NCI-H2081 (cell line): ENCODE data around the gene BTBD9.
"Not testable (repeated sequence)": the region's sequence is repeated elsewhere in the genome, so short reads cannot be mapped to it uniquely, and the experiment has no call there.

Experiments used
- DNase-seq, 2 experiments: peaks; one replicate each; lab custom pipeline; 2025; lab: John Stamatoyannopoulos, UW

The BTBD9 gene

DNA sequence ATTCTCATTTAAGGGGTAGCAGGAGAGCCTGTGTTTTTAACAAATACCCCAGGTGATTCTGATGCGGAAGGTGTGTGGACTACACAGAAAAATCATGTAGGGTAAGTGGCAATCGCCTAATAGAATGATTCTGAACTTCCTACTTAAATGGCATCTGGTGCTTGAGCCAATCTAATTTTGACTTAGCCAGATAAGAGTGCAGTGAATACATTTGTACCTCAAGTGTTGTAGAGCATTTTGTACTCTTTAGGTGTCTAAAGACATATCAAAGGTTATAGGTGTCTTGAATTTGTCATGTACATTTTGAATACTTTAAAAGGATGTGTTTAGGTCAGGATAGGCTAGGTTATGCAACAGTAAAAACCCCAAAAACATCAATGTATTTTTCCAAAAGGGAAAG, 10.0 kb upstream of the BTBD9 start:
- DNase-seq, result no peak

DNA sequence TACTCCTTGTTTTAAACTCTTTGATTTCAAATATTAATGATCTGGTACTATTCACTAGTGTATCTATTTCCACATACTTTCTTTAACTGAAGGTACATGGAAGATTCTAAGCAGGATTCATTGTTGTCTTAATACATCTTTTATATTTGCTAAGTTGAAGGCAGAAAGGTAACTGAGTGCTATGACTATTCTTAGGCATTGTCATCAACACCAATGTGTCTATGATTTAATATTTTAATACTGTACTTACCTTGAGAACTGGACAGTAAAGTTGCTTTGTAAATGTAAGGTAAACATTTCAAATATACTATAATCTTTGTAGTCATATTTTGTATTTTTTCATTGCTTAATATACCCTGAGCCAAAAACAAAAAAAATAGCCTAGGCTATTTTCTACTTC, 8.9 kb upstream of the BTBD9 start:
- no peak for DNase-seq

DNA sequence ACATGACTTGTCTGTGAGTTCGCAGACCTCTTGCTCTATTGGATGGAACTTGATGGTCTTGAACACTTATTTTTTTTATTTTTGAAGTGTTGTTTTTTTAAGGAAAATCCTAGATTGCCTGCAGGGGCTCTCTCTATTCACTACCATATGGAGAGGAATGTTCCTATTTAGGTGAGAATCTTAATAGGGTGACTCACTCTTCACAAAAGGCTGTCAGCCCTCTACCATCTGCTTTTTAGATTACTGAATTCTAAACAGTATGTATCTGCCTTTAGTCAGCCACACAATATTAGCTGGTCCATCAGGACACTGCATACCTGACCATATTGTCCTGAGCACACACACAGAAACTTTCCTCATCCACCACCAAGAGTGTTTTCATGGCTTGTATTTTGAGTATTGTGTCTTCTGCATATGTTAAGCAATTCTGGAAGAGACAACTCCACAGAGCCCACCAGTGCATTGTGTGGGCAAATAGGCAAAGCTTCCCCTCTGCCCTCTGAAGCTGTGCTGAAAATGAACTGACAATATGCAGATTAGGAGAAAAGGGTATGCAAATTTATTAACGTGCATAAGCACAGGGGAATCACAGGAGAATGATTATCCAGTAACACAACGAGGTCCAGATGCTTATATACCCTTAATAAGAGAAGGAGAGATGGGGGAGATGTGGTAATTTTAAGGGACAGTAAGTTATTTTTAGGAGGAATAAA, 6.6 kb upstream of the BTBD9 start:
- no peak for DNase-seq

DNA sequence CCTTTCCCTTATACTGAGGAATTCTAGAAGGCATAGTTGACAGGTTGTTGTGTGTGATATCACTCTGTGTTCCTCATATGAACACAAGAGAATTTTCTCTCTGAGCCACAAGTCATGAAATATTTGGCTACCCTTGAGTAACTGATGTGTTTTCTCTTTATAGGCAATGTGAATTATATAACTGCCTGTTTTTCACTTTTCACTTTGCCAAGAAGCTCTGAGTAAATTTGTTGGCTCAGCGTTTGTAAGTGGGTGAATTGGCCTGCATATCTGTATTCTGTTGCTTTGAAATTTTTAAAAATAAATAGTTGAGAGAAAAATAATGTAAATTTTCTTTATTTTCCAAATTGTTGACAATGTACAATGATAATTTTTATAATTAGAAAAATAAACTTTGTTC, 5.2 kb upstream of the BTBD9 start:
- no peak for DNase-seq

DNA sequence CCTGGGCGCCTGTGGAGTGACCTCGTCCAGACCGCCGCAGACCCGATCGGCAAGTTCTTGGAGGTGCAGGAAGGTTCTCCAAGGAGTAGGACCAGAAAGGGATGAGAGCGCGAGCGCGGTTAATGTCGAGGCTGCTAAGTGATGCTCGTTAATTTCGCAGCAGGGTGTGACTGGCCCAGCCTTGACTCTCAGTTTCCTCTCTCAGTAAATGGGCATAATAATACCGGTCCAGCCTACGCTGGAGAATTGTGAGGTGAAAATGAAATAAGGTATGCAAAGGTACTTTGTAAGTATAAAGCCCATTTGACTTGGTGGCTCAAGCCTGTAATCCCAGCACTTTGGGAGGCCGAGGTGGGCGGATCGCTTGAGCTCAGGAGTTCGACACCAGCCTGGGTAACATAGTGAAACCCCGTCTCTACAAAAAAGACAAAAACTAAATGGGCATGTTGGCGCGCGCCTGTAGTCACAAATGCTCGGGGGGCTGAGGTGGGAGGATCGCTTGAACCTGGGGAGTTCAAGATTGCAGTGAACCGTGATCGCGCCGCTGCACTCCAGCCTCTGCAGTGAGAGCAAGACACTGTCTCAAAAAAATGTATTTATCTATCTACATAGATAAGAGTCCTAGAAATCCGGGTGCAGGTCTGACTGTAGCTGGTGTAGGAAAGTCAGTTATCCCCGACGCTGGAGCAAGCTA, 634 bp upstream of the BTBD9 start:
- no peak for DNase-seq

DNA sequence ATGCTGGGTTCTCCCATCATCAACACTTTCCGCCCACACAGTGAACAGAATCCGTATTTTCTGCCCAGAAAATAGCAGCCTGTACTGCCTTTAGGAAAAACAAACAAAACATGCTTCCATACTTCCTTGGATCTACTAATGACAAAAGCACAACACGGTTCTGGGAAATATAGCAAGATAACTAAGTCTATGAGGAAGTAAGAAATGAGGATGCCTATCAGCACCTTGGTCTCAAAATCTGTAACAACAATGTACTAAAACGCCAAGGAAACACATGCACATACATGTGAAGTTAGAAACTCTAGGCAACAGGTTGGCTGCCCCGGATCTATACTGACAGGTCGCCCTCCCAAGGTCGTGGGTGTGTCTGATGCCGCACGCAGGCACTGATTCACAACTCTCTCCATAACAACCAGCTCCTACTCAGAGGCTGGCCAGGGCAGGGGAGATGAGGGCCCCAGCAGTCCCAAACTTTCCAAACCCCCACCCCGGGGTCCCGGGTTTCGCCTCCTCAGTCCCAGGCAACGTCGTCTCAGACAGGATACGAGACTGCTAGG, 710 bp downstream of the BTBD9 start:
- DNase-seq, result peak in 1 of 2 experiments; percentile 48

DNA sequence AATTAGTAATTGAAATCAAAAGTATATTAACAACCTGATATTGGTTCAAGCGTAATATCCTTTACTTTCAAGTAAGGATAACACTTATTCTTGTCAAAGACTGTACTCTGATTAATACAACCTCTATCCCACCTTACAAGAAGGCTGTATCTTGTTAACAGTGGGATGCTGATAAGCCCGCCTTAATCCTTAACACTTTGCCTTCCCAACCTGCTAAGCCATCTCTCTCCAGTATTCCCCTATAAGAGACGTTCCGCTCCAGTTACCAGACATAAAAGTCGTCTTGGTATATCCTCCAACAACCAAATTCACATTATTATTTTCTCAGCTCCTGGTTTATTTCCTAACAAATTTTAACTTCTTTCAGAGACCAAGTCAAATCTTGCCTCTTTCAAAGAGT, 2.0 kb downstream of the BTBD9 start:
- DNase-seq, result no peak

DNA sequence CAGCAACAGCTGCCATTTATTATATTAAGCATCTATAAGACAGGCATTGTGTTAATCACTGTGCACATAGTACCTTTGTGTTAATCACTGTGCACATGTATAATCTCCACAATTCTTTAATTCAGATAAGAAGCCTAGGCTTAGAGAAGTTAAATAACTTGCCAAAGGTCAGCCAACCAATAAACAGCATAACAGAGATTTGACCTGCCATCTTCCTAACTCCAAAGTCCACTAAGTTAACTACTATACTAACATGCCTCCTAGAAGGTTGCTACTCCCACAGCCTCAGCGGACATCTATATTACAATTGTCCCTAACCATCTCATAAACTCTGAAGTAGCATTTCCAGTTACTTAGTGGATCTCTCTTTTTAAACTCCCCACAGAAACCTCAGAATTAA, 3.7 kb downstream of the BTBD9 start:
- DNase-seq, result no peak

DNA sequence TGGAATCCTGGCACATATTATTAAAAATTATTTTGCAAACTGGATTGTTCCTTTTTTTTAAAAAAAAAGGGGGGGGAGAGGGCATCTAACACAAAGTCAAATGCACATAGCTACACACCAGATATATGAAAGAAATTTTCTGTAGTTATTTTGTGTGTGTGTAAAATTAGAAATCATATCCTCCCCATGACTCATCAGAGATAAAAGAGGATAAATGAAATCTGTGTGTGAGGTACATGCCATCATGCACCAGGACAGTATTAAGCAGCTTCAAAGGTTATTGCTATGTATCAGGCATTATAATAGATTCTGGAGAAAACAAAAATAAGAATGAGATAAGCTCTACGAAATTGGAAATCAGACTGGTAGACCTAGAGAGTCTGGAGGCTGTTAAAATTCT, 5.2 kb downstream of the BTBD9 start:
- DNase-seq, result no peak

DNA sequence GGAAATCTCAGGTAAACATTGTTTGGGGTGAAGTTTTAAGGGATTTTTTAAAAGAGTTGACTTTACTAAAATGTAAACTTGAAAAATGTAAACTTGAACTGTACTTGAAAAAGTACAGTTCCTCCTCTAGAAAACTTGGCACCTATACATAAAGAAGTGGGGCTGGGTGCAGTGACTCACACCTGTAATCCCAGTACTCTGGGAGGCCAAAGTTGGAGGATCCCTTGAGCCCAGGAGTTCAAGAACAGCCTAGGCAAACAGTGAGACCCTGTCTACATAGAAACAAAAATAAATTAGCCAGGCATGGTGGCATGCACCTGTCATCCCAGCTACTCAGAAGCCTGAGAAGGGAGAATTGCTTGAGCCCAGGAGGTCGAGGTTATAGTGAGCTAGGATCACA, 7.2 kb downstream of the BTBD9 start:
- no peak for DNase-seq

DNA sequence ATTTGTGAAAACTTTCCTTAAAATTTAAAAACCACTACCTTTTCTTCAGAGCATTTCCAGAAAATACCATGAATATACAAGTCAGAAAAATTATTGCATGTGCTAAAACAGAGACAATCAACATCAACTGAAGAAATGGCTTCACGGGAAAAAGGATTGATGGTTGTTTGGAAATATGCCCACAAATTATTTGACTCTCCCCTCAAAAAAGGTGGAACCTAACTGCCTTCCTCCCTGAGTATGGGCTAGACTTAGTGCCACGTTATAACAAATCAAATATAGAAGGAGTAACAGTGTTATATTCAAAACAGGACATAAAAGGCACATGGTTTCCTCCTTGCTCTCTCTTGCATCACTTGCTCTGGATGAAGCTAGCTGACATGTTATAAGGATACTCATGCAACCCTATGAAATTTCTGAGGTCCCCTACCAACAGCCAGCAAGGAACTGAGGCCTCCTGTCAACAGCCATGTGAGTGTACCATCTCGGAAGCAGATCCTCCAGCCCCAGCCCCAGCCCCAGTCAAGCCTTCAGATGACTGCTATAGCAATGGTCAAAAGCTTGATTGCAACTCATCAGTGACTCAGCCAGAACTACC, 8.4 kb downstream of the BTBD9 start:
- DNase-seq, result no peak

DNA sequence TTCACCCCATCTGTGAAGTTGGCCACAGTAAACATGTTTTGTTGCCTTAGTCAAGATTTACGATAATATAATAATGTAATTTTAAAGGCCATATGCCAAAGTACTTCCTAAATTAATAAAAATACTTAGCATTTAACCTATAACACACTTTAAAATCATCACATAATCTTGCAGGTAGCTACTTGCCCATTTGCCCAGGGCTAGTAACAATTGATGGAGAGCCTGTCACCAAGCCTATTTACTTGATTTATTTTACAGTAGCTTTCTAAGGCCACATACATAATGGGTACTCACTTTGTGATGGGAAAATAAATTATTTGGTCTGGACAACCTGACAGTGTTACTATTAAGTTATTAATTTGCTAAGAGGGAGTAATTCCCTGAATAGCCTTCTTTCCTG, 14.5 kb downstream of the BTBD9 start:
- no peak for DNase-seq

DNA sequence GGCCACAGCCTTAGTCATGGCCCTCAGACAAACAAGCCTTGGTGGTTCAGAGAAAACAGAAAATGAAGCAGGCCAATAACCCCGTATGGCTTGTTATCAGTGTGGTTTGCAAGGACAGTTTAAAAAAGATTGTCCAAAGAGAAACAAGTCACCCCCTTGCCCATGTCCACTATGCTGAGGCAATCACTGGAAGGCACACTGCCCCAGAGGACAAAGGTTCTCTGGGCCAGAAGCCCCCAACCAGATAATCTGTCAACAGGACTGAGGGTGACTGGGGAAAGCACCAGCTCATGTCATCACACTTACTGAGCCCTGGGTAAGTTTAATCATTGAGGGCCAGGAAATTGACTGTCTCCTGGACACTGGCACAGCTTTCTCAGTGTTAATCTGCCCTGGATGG, 20.4 kb downstream of the BTBD9 start:
- DNase-seq, result not testable (repeated sequence)

DNA sequence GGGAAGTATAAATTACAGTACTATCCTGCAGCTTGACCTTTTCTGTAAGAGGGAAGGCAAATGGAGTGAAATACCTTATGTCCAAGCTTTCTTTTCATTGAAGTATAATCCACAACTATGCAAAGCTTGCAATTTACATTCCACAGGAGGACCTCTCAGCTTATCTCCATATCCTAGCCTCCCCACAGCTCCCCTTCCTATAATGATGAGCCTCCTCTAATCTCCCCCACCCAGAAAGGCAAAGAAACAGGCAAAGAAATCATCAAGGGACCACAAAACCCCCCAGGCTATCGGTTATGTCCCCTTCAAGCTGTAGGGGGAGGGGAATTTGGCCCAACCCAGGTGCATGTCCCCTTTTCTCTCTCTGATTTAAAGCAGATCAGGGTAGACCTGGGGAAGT, 21.4 kb downstream of the BTBD9 start:
- DNase-seq, result not testable (repeated sequence)

DNA sequence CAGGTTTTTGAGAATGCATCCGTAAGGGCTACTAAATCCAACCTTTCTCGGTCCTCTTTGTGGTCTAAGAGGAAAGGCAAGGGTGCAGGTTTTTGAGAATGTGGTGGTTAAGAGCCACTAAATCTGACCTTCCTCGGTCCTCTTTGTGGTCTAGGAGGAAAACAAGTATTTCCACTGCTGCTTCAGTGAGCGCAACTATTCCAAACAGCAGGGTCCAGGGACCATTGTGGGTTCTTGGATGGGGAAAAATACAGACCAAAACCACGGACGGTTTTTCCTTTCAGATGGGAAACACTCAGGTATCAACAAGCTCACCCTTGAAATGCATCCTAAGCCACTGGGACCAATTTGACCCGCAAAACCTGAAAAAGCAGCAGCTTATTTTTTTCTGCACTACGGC, 21.9 kb downstream of the BTBD9 start:
- no peak for DNase-seq

DNA sequence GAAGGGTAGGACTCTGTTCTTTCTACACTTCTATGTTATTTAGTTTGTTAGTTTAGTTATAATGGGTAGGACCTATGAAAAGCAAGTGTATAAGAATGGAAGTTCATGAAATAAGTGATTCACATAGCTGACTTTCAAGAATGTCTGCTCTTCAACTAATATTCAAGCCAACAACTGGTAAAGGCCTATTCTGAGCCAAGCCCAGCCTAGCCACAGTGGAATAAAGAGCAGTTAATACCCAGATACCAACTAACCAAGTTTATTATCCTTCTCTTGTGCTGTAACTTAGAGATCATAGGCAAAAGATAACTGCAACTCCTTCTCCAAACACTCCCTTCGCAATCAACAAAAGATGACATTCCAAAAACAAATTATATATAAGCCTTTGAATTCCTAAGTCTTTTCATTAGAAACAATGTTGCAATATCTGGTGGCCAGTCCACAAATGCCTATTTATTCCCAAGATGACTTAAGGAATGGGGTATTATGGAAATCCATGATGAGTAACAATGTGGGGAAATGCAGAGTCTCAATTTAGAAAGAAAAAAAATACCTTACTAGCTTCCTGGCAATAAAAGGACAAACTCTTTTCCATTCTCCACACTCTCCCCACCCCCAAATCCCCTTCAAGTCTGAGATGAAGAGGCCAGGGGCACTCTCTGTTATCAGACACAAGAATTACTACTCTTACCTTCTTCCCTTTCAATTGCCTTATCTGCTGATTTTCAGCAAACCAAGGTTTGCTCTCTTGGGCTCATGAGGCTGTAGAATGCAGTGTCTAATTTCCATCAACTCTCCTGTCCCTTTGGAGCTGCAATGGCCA, 27.4 kb downstream of the BTBD9 start:
- DNase-seq, result no peak

DNA sequence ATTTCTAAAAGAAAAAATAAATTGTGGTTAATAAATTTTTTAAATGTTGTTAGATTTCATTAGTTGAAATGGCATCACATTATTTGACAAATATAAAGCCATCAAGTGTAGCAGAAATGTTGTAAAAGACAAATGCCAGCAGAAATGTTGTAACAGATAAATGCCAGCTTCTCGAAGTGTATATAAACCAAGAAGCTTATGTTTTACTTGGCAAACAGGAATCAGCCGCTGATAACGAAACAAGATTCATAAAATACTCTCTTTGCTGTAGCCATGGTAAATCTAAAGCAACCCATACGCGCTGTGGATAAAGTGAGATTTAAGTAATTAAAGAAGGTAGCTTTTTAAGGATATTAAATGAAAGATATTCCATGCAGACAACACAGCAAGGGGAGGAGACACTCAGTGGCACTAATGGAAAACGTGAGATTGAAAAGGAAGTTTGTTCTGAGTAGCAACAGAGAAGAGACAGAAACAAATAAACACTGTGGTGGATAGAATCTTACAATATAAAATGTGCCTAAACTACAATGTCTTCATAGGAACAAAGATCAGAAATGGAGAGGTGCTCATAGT, 29.6 kb downstream of the BTBD9 start:
- DNase-seq, result no peak

DNA sequence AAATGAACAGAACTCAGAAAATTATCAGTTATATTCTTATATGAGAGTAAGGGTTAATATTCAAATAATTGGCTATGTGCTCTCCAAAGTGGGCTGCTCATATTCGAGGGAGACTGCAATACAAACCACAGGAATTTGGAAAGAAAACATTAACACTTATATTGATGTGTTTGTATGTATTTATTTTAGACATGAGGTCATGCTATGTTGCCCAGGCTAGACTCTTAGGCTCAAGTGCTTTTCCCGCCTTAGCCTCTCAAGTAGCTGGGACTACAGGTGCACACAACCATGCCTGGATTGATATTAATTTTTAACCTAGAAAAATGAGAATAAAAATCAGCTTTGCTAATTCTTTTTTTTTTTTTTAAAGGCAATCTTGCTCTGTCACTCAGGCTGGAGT, 35.0 kb downstream of the BTBD9 start:
- DNase-seq, result no peak

DNA sequence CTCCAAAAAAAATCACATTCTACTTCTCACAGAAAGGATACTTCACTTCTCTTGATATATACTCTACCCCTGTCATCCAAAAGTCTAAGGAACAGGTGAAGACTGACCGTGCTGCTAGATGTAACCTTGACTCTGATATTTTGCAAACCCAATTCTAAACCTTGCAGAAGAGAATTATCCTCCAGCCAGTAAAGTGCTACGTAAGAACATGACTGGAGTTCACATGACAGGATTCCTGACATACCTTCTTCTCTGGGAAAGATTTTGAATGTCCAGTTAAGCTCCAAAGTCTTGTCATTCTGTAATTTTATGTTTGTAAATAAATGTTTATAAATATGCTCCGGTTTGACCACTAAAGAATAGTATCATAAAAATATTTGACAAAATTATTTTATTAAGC, 35.8 kb downstream of the BTBD9 start:
- no peak for DNase-seq

DNA sequence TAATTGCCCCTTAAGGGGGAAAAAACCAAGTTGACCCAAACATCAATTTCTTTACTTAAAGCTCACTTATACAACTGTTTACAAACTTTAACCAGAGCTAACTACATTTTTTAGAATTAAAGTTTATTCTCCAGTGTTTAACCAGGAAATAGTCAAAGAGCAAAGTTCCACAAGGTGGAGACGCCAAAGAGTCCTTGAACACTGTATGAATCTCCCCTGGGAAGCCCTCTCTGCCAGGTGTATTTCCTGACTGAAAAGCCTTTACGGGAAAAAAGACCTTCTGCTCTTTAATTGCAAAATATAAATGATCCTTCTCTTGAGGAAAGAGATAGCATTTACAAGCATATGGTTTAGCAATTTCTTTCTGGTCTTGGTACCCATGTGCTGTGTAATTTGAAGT, 36.2 kb downstream of the BTBD9 start:
- DNase-seq, result no peak

DNA sequence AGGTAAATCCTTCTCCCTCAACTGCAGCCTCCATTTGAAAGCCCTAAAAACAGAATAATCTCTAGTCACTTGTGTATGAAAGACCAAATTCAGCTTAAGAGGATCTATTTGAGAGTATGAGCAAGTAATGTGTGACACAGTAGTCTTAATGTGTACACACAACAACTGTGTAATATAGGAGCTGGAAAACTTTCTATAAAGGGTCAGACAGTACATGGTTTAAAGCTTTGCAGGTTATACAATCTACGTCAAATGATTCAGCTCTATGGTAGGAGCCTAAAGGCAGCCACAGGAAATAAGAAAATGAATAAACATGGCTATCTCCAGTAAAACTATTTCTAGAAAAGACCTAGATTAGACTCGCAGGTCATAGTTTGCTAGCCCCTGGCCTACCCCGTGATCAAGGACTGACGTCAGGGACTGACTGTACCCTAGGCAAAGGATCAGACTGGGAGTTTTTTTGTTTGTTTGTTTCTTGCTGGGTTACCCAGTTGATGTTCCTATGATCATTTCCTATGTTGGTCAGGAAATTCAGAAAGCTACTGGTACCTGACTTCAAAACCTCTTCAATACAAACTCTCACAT, 39.7 kb downstream of the BTBD9 start:
- DNase-seq, result no peak

DNA sequence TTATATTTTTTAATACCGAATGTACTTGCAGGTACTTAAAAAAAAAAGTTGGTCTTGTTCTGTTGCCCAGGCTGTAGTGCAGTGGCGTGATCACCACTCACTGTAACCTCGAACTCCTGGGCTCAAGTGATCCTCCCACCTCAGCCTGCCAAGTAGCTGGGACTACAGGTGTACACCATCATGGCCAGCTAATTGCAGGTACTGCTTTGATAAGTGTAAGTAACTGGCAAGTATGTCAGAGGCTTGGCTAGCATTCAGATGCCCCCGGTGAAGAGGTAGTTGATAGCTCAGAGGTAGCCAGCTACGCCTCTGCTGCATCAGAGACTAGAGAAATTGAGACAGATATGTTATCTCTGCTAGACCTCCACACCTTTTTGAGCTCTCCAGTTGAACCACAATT, 40.5 kb downstream of the BTBD9 start:
- no peak for DNase-seq
